ENCODE measurements around the gene C1QTNF1.
A peak's percentile ranks its signal among the peaks of the same experiment; 100 is the strongest.

The C1QTNF1 gene

GRCh38 chr17:79041723-79042420 is 17.9 kb downstream of the C1QTNF1 start:
- DNase-seq (ENCODE audit: low spot score): peak; percentile 13

DNA sequence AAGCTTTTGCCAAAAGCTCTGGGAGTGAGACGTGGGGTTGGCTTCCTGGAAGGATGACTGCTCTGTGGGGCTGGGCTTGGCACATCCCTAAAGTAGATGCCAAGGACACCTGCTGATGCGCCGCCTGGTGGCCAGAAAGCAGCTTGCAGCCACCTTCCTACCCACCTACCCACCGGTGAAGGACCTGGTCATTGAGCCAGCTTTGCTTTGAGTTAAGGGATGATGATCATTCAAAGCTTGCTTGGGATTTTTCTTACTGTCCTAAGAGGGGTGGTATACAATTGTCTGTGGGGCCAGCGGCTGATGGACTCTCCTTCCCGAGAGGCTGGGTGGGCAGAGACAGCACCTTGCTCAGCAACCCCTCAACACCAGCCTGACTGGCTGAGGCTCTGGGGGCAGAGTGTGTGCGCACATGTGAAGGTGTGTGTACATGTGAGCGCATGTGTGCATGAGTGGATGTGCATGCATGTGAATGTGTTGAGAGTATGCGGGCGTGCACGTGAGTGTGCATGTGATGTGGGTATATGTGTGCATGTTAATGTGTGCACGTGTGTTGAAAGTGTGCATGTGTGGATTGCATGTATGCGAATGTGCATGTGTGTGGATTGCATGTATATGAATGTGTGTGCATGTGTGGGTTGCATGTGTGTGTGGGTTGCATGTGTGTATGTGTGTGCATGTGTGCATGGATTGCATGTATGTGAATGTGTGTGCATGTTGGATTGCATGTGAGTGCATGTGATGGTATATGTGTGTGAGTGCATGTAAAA is 18.6 kb downstream of the C1QTNF1 start:
- DNase-seq (ENCODE audit: low spot score): peak; percentile 76

- no peak for DNase-seq (ENCODE audit: low spot score)
These were observed 19.4 kb downstream of the C1QTNF1 start for GRCh38 chr17:79043191-79043930.

- DNase-seq (ENCODE audit: low spot score): no peak
These were observed 20.0 kb downstream of the C1QTNF1 start for GRCh38 chr17:79043931-79044320.

DNA sequence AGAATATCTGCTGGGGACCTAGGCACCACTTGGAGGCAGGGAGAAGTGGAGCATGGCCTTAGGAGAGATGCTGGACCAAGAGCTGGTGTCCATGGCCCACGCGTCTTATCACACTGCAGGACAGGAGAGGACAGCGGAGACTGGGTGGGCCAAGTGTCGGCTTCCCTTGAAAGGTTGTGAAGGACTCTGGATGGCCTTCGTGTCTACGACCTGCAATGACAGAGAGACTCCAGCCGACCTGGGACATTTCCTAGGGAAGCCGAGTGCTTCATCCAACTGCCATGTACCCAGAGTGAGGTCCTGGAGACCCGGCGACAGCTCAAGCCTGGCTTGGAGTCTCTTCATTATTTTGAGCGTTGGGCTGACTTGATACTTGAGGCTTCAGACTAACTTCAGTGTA is 20.5 kb downstream of the C1QTNF1 start:
- no peak for DNase-seq (ENCODE audit: low spot score)

- DNase-seq (ENCODE audit: low spot score): no peak
These were observed 21.2 kb downstream of the C1QTNF1 start for GRCh38 chr17:79045001-79045729.

DNA sequence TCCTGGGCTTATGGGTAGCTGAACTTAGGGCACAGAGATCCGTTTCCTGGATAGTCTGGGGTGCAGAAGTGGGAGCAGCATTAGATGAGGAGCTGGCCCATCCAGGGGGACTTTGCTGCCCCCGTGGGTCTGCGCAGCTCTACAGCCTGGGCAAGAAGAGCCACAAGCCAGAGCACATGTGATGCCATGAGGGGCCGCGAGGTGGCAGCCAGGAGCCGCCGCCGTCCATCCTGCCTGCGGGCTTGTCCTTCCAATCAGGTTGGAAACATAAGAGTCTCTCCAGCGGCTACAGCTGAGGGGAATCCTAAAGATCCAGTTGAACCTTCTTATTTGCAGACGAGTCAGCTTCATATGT is 21.9 kb downstream of the C1QTNF1 start:
- DNase-seq (ENCODE audit: low spot score): peak; percentile 66

GRCh38 chr17:79046197-79046915 is 22.4 kb downstream of the C1QTNF1 start:
- DNase-seq (ENCODE audit: low spot score): no peak

GRCh38 chr17:79046916-79047280 is 22.9 kb downstream of the C1QTNF1 start:
- DNase-seq (ENCODE audit: low spot score): no peak

- no peak for DNase-seq (ENCODE audit: low spot score)
These were observed 23.4 kb downstream of the C1QTNF1 start for GRCh38 chr17:79047291-79047920.

GRCh38 chr17:79047923-79048825 is 24.2 kb downstream of the C1QTNF1 start:
- DNase-seq (ENCODE audit: low spot score): no peak

- DNase-seq (ENCODE audit: low spot score): no peak
These were observed 25.1 kb downstream of the C1QTNF1 start for GRCh38 chr17:79048826-79049755.

- DNase-seq (ENCODE audit: low spot score): no peak
These were observed 25.9 kb downstream of the C1QTNF1 start for GRCh38 chr17:79049821-79050220.

- DNase-seq (ENCODE audit: low spot score): no peak
These were observed 26.6 kb downstream of the C1QTNF1 start for GRCh38 chr17:79050551-79050950.

DNA sequence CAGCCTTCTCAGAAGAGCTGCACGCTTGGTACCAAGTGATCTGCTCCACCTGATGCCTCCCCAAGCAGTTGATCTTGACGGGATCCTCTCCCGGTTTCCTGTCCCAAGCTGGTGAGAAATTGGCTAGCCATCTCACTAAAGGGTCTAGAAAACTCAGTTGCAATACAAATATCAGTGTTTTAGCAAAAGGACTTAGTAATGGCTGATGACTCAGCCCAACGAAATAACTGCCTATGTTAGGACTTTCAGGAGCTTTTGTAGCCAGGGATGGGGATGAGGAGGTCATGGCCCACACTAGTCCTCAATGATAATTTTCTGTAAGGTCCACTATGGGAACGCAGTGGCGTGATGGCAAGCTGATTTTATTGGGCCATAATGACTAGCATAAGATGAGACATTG is 27.3 kb downstream of the C1QTNF1 start:
- DNase-seq (ENCODE audit: low spot score): no peak

DNA sequence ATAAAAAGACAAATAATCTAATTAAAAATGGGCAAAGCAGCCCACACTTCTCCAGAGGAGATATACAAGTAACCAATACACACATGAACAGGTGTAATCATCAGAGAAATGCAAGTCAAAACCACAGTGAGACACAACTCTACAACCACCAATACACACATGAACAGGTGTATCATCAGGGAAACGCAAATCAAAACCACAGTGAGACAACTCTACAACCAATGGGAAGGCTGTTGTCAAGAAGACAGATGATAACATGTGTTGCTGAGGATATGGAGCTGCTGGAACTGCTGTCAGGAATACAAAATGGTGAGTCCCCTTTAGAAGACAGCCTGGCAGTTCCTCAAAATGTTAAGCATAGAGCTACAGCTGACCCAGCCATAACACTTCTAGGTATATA is 28.2 kb downstream of the C1QTNF1 start:
- DNase-seq (ENCODE audit: low spot score): no peak

DNA sequence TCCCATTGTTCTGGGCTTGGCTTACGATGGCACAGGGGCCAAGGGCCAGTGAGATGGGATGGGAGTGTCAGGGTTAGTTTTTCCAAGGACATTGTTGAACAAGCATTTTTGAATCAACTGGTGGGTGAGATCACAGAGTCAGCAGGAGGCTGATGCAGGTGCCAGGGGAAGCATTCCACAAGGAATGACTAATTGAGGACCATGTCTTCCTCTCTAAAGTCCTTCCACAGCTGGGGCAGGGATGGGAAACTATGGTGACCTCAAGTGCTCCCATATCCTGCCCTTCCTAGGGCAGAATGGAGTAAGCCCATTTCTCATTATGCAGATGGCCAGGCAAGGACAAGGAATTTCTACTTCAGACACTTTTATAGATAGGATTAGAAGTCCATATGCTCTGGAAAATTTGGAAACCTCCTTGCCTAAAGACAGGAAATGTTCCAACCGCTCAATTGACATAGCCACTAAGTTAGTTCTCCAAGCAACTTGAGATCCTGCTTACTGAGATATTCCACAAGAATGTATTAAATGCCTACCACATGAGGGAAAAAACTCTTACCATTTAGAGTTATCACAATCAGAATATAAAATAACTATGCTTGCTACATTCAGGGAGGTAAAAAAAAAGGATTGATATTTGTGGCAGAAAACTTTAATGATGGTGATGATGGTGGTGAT is 29.4 kb downstream of the C1QTNF1 start:
- peak; percentile 69 for DNase-seq (ENCODE audit: low spot score)

DNA sequence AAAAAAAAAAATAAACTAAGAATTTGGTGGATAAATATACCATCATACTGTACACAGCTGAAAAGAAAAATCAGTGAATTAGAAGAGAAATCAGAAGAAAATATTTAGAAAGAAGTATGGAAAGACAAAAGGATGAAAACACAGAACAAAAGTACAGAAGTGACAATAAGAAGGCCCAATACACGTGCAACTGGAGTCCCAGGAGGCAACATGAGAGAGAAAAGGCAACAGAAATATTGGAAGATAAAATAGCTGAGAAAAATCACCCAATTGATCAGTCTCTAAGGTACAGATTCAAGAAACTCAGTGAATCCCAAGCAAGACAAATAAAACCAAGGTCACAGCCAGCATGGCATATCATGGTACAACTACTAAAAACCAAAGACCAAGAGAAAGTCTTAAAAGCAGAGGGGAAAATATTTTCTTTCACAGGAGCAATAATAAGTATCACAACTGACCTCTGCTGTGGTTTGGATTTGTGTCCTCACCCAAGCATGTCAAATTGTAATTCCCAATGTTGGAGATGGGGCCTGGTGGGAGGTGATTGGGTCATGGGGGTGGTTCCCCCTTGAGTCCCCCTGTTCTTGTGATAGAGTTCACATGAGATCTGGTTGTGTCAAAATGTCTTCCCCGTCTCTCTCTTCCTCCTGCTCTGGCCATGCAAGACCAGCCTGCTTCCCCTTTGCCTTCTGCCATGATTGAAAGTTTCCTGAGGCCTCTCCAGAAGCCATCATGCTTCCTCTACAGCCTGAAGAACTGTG is 30.4 kb downstream of the C1QTNF1 start:
- no peak for DNase-seq (ENCODE audit: low spot score)
